ENCODE results near the gene INSR.
"Not testable (repeated sequence)": the region's sequence is repeated elsewhere in the genome, so short reads cannot be mapped to it uniquely, and the experiment has no call there.

Gene INSR

DNA sequence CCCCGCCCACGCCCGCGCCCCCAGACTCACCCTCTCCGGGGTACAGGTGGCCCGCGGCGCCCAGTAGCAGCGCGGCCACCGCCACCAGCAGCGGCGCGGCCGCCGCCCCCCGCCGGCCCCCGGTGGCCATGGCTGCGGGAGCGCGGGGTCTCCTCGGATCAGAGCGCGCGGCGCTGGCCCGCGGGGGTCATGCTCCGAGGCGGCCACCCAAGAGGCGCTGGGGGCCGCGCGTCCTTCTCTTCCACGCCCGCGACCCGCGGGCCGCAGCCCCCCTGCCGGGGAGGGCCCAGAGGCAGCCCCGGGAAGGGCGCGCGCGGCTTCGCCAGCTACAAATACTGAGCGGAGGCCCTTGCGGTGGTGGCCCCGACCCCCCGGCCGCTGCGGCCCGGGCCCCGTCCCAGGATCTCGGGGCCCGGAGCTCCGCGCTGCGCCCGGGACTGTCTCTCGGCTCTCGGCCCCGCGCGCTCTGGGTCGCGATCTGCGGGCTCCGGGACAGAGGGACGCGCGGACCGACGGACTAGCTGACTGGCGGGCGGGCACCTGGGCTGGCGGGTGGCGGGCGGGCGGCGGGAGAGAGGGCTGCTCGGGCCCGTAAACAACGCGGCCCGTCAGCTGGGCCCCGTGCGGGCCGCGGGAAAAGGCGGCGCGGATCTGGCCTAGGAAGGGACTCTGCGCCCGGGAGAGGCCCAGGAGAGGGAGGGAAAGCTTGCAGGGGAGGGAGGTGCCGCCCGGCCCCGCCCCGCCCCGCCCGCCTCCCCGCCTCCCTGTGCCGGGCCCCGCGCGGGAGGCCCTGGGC is at the start of gene INSR:
Gene INSR, minus strand, starts transcription at position 653 of the 796 bp plus-strand sequence. Its CDS starts 523 bp downstream, at position 130.
- DNase-seq = peak; percentile 80

GRCh38 chr19:7342143-7342542 is 47.9 kb upstream of the INSR start:
- no peak for DNase-seq

- peak; percentile 70 for DNase-seq
Observed at GRCh38 chr19:7340959-7341837, 47.0 kb upstream of the INSR start.

DNA sequence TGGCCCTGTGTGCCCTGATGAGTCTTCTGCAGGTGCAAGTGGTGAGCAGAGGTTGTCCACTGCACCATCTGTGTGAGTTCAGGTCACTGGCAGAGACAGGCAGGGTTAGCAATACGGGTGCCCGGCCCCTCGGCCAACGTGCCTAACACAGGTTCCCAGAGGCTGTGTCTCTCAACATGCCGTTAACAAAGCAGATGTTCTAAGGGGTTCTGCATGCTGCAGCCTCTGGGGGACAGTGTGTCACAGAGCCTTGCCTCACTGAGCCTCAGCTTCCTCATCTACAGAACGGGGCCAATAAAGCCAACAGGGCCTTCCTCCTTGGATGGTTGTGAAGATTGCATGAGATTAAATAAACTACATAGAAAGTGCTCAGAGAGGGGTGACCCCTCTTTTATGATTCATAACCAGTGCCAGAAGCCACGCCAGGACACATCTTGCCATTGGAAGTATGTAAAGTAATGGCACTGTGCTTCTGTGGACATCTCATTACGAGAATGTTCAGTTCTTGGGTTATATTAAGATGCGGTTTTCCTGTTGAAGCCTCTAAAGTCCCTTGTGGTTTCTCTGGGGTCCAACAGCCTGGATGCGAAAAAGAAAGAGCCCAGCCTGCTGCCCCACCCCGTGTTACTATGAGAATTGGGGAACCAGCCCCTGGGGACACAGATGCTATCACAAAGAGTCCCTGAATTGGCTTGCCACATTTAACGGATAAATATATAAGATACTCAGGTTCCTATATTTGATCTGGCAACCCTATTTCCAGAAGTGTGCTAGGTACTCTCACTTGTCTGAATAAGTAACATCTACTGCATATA is 43.4 kb upstream of the INSR start:
- no peak for DNase-seq

GRCh38 chr19:7336321-7336973 is 42.2 kb upstream of the INSR start:
- no peak for DNase-seq

GRCh38 chr19:7333198-7334118 is 39.2 kb upstream of the INSR start:
- DNase-seq = no peak

GRCh38 chr19:7331446-7331845 is 37.2 kb upstream of the INSR start:
- DNase-seq = no peak

DNA sequence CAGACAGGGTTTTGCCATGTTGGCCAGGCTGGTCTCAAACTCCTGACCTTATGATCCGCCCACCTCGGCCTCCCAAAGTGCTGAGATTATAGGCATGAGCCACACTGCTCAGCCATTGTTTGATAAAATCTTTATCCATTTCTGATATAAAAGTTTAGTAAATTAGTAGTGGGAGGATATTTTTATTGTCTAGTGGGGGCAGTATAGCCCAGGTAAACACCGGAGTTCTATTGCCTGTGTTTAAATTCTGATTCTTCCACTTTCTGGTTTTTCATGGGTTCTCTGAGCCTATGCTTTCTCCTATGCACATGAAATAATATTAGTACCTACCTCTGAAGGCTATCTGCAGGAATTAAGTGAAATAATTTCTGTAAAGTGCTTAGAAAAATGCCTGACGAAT is 34.4 kb upstream of the INSR start:
- DNase-seq = no peak

GRCh38 chr19:7327802-7328201 is 33.6 kb upstream of the INSR start:
- DNase-seq = no peak

GRCh38 chr19:7326105-7326877 is 32.1 kb upstream of the INSR start:
- DNase-seq = no peak

- DNase-seq = no peak
Observed at GRCh38 chr19:7318176-7318575, 24.0 kb upstream of the INSR start.

DNA sequence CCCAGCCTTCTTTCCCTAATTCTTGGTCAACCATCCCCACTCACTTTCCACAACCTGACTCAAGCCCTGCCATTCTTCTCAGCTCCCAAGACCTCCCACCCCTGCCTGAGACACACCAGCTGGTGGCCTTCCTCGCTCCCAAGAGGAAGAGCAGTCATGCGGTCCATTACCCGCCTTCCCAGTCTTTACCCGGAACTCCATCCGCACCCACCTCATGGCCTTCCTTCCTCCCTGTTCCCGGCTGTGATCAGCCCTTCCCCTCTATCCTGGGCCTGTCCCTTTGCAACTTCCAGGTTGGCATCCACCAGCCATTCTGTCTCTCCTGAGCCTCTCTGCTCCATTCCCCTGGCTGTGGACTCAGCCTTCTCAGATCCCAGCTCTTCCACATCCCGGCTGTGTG is 18.6 kb upstream of the INSR start:
- no peak for DNase-seq

- no peak for DNase-seq
Observed at GRCh38 chr19:7311911-7312310, 17.7 kb upstream of the INSR start.

DNA sequence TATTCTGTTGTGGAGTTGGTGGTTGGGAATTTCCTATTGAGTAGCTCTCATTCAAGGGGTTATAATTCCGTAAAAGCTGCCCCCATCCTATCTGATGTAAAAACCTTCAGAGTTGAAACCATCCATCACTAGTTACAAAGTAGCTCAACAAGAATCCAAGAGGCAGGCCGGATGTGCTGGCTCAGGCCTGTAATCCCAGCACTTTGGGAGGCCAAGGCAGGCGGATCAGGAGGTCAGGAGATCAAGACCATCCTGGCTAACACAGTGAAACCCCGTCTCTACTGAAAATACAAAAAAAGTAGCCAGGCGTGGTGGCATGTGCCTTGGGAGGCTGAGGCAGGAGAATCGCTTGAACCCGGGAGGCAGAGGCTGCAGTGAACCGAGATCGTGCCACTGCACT is 14.1 kb upstream of the INSR start:
- DNase-seq = not testable (repeated sequence)

DNA sequence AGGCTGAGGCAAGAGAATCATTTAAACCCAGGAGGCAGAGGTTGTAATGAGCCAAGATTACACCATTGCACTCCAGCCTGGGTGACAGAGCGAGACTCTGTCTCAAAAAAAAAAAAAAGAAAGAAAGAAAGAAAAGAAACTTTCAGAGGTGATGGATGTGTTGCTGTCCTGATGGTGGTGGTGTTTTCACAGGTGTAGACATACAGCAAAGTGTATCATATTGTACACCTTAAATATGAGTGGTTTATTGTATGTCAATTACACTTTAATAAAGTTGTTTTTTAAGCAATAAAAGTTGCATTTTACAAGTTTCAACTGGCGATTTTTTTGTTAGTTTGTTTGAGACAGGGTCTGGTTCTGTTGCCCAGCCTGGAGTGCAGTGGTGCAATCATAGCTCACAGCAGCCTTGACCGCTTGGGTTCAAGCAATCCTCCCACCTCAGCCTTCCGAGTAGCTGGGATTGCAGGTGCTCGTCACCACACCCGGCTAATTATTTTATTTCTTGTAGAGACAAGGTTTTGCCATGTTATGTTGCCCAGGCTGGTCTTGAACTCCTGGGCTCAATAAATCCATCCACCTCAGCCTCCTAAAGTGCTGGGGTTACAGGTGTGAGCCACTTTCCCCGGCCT is 13.5 kb upstream of the INSR start:
- no peak for DNase-seq

- DNase-seq = no peak
Observed at GRCh38 chr19:7304200-7304599, 10.0 kb upstream of the INSR start.

DNA sequence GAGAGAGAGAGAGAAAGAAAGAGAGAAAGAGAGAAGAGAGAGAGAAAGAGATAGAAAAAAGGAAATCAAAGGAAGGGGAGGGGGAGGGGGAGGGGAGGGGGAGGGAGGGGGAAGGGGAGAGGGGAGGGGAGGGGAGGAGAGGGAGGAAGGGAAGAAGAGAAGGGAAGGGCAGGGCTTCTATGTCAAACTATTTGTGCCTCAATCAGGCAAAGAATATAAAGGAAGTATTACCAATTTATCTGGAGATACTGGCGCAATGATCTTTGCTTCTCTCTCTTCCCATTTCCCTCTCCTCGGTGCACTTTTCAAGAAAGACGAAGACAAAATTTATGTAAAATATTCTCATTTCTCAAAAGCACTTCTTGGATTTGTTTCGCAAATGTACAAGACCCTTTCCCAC is 9.3 kb upstream of the INSR start:
- no peak for DNase-seq

GRCh38 chr19:7301525-7301924 is 7.3 kb upstream of the INSR start:
- no peak for DNase-seq

- DNase-seq = no peak
Observed at GRCh38 chr19:7297742-7298141, 3.5 kb upstream of the INSR start.

DNA sequence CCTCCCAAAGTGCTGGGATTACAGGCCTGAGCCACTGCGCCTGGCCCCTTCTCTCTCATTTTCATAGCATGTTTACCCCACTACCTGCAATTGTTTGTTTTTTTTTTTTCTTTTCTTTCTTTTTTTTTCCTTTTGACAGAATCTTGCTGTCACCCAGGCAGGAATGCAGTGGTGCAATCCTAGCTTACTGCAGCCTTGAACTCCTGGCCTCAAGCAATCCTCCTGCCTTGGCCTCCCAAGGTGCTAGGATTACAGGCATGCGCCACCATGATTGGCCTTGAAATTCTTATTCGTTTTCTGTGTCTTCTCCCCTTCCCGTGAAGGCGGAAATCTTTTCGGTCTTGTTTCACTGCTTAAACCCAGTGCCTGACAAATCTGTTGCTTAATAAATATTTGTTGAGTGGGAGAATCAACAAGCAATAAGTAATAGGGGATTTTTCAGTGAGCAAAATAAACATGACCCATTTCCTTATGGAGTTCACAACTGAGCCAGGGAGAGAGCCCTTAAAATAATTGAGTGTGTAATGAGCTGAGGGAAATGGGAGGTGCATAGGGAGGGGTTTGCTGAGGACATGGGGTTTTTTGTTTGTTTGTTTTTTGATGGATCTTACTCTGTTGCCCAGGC is 1.8 kb upstream of the INSR start:
- DNase-seq = peak; percentile 19
